SK-N-SH treated with all-trans-retinoic acid at 6 μM for 48 hours (cell line): ENCODE data around the gene CDH20.

Source experiments
- ATAC-seq: fragments of 200-7000 bp; cut with Tn5 transposase; 3 replicates; pipeline ENCODE4 v1.9.1; 2020; ENCODE audit warnings: mild to moderate bottlenecking, moderate library complexity
- BACH2 ChIP-seq: fragments of 250-450 bp; sonication (Bioruptor Pico); IDR thresholded peaks from 2 replicates; pipeline ENCODE4 v1.9.0; 2021; ENCODE audit warnings: mild to moderate bottlenecking, borderline replicate concordance
- CSDC2 ChIP-seq: fragments of 250-450 bp; sonication (Bioruptor Pico); IDR thresholded peaks from 2 replicates; pipeline ENCODE4 v1.5.0; 2020; ENCODE audit warnings: mild to moderate bottlenecking, moderate library complexity
- ESRRG ChIP-seq: fragments of 250-450 bp; sonication (Bioruptor Pico); IDR thresholded peaks from 2 replicates; pipeline ENCODE4 v1.6.1; 2021; ENCODE audit warnings: mild to moderate bottlenecking
- GLIS3 ChIP-seq: fragments of 250-450 bp; sonication (Bioruptor Pico); IDR thresholded peaks from 2 replicates; pipeline ENCODE4 v1.5.0; 2020; ENCODE audit warnings: mild to moderate bottlenecking, moderate library complexity
- PPARA ChIP-seq: fragments of 250-450 bp; sonication (Bioruptor Pico); IDR thresholded peaks from 2 replicates; pipeline ENCODE4 v1.5.0; 2020; ENCODE audit warnings: mild to moderate bottlenecking, borderline replicate concordance
- RARB ChIP-seq: fragments of 250-450 bp; sonication (Bioruptor Pico); IDR thresholded peaks from 2 replicates; pipeline ENCODE4 v1.8.0; 2021; ENCODE audit warnings: mild to moderate bottlenecking, moderate library complexity
- SNAI2 ChIP-seq: fragments of 250-450 bp; sonication (Bioruptor Pico); IDR thresholded peaks from 2 replicates; pipeline ENCODE4 v1.5.0; 2020; ENCODE audit warnings: mild to moderate bottlenecking, moderate library complexity
- TCF4 ChIP-seq: fragments of 250-450 bp; sonication (Bioruptor Pico); IDR thresholded peaks from 2 replicates; pipeline ENCODE4 v1.8.0; 2021; ENCODE audit warnings: mild to moderate bottlenecking, moderate library complexity, borderline replicate concordance
- TOX ChIP-seq: fragments of 250-450 bp; sonication (Bioruptor Pico); IDR thresholded peaks from 2 replicates; pipeline ENCODE4 v1.8.0; 2021; ENCODE audit warnings: mild to moderate bottlenecking, moderate library complexity, borderline replicate concordance
- ZC3H10 ChIP-seq: fragments of 250-450 bp; sonication (Bioruptor Pico); IDR thresholded peaks from 2 replicates; pipeline ENCODE4 v1.5.1; 2021; ENCODE audit warnings: mild to moderate bottlenecking, moderate library complexity
- ZFP3 ChIP-seq: fragments of 250-450 bp; sonication (Bioruptor Pico); IDR thresholded peaks from 2 replicates; pipeline ENCODE4 v1.5.0; 2020; ENCODE audit warnings: mild to moderate bottlenecking, moderate library complexity
- ZFP30 ChIP-seq: fragments of 450-650 bp; formaldehyde crosslinking; IDR thresholded peaks from 2 replicates; pipeline ENCODE4 v1.5.0; 2022; ENCODE audit warnings: mild to moderate bottlenecking, moderate library complexity
- ZNF565 ChIP-seq: fragments of 450-650 bp; formaldehyde crosslinking; conservative IDR thresholded peaks from 2 replicates; pipeline ENCODE4 v1.5.0; 2020; ENCODE audit warnings: low read depth, mild to moderate bottlenecking, moderate library complexity
- ZNF70 ChIP-seq: fragments of 450-650 bp; formaldehyde crosslinking; IDR thresholded peaks from 2 replicates; pipeline ENCODE4 v1.5.0; 2020; ENCODE audit warnings: mild to moderate bottlenecking, moderate library complexity
- ZNF8 ChIP-seq: fragments of 450-650 bp; formaldehyde crosslinking; IDR thresholded peaks from 2 replicates; pipeline ENCODE4 v1.5.0; 2020; ENCODE audit warnings: mild to moderate bottlenecking, moderate library complexity
- TF ChIP-seq, protein P1 (sequence below): fragments of 250-450 bp; sonication (Bioruptor Pico); IDR thresholded peaks from 2 replicates; pipeline ENCODE4 v1.5.1; 2021; ENCODE audit warnings: mild to moderate bottlenecking, moderate library complexity
- TF ChIP-seq, protein P2 (sequence below): fragments of 250-450 bp; sonication (Bioruptor Pico); IDR thresholded peaks from 2 replicates; pipeline ENCODE4 v1.8.0; 2020; ENCODE audit warnings: mild to moderate bottlenecking, moderate library complexity, borderline replicate concordance
- TF ChIP-seq, protein P3 (sequence below): fragments of 250-450 bp; sonication (Bioruptor Pico); IDR thresholded peaks from 2 replicates; pipeline ENCODE4 v1.5.1; 2020; ENCODE audit warnings: low read depth, mild to moderate bottlenecking, moderate library complexity
- TF ChIP-seq, protein P4 (sequence below): fragments of 250-450 bp; sonication (Bioruptor Pico); IDR thresholded peaks from 2 replicates; pipeline ENCODE4 v1.5.0; 2020; ENCODE audit warnings: mild to moderate bottlenecking, moderate library complexity

CDH20 gene

DNA sequence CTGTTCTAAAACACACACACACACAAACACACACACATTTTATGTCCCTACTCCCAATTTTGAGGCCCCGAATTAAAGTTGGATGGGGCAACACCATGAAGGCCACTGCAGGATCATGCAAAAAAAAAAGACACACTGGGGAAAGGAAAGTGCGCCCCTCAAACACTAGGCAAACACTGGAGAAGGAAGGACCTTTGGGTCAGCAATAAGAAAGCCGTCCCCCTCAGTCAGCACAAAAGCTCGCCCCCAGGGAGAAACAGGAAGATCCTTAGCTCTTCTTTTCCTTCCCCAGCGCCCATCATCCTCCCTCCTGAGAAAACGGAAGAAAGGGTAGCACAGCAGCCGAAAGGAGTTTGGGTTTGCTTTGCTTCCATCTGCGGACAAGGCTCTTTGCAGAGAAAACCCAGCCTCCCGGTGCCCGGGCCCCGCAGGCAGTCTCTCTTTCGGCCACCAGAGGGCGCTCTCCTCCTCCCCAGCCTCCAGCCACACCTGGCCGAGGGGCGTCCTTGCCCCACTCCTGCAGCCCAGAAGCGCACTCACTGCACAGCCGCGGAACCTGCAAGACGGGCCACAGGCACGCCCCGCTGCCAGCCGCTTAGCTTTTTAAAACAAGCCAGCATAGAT, 248.5 kb downstream of the CDH20 start:
- ATAC-seq: peak; percentile 99
- TF ChIP-seq CSDC2 (CRISPR knock-in tag) (no peak), ZC3H10 (CRISPR knock-in tag) (no peak), ZNF70 (CRISPR knock-in tag) (no peak), SNAI2 (no peak), ZFP30 (CRISPR knock-in tag) (no peak), GLIS3 (no peak), ESRRG (no peak), ZNF565 (CRISPR knock-in tag) (no peak), ZFP3 (CRISPR knock-in tag) (no peak), TCF4 (CRISPR knock-in tag) (no peak)
- TF ChIP-seq, protein P1, sequence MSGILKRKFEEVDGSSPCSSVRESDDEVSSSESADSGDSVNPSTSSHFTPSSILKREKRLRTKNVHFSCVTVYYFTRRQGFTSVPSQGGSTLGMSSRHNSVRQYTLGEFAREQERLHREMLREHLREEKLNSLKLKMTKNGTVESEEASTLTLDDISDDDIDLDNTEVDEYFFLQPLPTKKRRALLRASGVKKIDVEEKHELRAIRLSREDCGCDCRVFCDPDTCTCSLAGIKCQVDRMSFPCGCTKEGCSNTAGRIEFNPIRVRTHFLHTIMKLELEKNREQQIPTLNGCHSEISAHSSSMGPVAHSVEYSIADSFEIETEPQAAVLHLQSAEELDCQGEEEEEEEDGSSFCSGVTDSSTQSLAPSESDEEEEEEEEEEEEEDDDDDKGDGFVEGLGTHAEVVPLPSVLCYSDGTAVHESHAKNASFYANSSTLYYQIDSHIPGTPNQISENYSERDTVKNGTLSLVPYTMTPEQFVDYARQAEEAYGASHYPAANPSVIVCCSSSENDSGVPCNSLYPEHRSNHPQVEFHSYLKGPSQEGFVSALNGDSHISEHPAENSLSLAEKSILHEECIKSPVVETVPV (CRISPR knock-in tag): no peak
- TF ChIP-seq, protein P2, sequence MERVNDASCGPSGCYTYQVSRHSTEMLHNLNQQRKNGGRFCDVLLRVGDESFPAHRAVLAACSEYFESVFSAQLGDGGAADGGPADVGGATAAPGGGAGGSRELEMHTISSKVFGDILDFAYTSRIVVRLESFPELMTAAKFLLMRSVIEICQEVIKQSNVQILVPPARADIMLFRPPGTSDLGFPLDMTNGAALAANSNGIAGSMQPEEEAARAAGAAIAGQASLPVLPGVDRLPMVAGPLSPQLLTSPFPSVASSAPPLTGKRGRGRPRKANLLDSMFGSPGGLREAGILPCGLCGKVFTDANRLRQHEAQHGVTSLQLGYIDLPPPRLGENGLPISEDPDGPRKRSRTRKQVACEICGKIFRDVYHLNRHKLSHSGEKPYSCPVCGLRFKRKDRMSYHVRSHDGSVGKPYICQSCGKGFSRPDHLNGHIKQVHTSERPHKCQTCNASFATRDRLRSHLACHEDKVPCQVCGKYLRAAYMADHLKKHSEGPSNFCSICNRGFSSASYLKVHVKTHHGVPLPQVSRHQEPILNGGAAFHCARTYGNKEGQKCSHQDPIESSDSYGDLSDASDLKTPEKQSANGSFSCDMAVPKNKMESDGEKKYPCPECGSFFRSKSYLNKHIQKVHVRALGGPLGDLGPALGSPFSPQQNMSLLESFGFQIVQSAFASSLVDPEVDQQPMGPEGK: no peak
- TF ChIP-seq, protein P3, sequence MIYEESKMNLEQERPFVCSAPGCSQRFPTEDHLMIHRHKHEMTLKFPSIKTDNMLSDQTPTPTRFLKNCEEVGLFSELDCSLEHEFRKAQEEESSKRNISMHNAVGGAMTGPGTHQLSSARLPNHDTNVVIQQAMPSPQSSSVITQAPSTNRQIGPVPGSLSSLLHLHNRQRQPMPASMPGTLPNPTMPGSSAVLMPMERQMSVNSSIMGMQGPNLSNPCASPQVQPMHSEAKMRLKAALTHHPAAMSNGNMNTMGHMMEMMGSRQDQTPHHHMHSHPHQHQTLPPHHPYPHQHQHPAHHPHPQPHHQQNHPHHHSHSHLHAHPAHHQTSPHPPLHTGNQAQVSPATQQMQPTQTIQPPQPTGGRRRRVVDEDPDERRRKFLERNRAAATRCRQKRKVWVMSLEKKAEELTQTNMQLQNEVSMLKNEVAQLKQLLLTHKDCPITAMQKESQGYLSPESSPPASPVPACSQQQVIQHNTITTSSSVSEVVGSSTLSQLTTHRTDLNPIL (CRISPR knock-in tag): no peak
- TF ChIP-seq, protein P4, sequence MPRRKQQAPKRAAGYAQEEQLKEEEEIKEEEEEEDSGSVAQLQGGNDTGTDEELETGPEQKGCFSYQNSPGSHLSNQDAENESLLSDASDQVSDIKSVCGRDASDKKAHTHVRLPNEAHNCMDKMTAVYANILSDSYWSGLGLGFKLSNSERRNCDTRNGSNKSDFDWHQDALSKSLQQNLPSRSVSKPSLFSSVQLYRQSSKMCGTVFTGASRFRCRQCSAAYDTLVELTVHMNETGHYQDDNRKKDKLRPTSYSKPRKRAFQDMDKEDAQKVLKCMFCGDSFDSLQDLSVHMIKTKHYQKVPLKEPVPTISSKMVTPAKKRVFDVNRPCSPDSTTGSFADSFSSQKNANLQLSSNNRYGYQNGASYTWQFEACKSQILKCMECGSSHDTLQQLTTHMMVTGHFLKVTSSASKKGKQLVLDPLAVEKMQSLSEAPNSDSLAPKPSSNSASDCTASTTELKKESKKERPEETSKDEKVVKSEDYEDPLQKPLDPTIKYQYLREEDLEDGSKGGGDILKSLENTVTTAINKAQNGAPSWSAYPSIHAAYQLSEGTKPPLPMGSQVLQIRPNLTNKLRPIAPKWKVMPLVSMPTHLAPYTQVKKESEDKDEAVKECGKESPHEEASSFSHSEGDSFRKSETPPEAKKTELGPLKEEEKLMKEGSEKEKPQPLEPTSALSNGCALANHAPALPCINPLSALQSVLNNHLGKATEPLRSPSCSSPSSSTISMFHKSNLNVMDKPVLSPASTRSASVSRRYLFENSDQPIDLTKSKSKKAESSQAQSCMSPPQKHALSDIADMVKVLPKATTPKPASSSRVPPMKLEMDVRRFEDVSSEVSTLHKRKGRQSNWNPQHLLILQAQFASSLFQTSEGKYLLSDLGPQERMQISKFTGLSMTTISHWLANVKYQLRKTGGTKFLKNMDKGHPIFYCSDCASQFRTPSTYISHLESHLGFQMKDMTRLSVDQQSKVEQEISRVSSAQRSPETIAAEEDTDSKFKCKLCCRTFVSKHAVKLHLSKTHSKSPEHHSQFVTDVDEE (CRISPR knock-in tag): no peak

DNA sequence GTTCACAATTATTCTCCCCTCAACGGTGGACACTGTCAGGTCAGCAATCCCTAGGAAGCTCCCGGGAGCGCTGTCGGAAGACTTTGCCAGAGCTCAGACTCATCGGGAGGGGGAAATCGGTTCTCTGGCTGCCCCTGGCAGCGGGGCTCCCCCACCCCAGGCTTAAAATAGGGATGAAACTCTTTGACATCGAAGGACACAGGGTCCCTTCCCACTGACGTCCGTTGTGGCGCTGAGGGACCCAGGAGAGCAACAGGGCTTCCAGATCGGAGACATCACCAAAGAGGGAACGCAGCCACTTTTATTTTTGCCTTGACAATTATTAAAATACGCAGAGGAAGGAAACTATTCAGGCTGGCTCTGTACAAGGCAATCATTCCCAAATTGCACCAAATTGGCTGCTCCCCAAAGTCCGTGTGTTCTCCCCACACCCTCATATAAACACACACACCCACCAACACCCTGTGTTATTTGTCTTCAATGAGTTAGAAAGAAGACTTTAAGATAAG, 249.0 kb downstream of the CDH20 start:
- peak; percentile 73 for ATAC-seq
- TF ChIP-seq ZC3H10 (CRISPR knock-in tag) (no peak), TOX (CRISPR knock-in tag) (no peak), ZNF8 (CRISPR knock-in tag) (no peak)
- TF ChIP-seq, all 23 proteins: peak for 0

DNA sequence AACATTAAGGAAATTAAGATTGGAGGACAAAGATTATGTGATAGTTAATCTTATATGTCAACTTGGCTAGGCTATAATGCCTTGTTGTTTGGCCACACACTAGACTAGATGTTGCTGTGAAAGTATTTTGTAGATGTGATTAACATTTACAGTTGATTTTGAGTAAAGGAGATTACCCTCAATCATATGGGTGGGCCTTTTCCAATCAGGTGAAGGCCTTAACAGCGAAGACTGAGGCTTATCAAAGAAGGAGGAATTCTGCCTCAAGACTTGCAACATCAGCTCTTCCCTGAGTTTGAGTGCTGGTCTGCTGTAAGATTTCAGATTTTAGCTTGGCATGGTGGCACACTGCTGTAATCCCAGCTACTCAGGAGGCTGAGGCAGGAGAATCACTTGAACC, 250.3 kb downstream of the CDH20 start:
- no peak for ATAC-seq
- TF ChIP-seq PPARA (CRISPR knock-in tag): no peak
- TF ChIP-seq CSDC2 (CRISPR knock-in tag): no peak
- TF ChIP-seq GLIS3: no peak
- TF ChIP-seq, protein P4 (CRISPR knock-in tag): no peak

DNA sequence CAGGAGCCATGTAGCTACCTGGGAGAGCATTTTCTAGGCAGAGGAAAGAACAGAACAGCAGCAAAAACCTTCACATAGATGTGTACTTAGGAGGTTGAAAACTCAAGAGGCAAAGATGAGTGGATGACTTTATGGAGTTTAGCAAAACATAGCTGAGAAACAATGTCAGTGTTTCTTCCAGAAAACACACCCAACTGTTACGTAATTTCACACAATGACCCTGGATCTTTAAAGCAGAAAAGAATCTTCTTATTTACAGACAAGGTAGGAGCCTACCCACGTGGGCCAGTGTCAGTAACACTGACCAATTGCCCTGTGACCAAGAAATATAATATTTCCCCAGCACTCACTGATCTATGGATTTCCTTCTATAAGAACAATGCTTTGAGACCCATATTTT, 254.6 kb downstream of the CDH20 start:
- ATAC-seq: no peak
- TF ChIP-seq RARB (CRISPR knock-in tag) (no peak), ZFP30 (CRISPR knock-in tag) (no peak), BACH2 (no peak), PPARA (CRISPR knock-in tag) (no peak)
- TF ChIP-seq, protein P4 (CRISPR knock-in tag): no peak
- TF ChIP-seq, protein P3 (CRISPR knock-in tag): no peak
